Osteoblast (primary cell): Measurements from ENCODE around the gene CKAP2L. TPM values are rescaled to one million over a fixed set of nuclear protein-coding genes. Genes with fewer than 3 reads are reported as not detected.

ENCODE experiments used
- DNase-seq: peaks from one replicate; pipeline ENCODE4 v3.0.0; 2011; ENCODE audit warnings: low spot score, mixed read lengths; ENCODE audit not compliant: insufficient read length; ENCODE audit errors: missing footprints
- H2AFZ ChIP-seq: 2 replicates; pipeline ENCODE4 v1.6.0; 2011; ENCODE audit warnings: mild to moderate bottlenecking, low read length
- H3K27ac ChIP-seq: 2 replicates; pipeline ENCODE4 v1.5.1; 2011; ENCODE audit warnings: mild to moderate bottlenecking, low read depth, low read length, moderate library complexity
- H3K27me3 ChIP-seq: 2 replicates; pipeline ENCODE4 v1.6.0; 2012; ENCODE audit warnings: mild to moderate bottlenecking, control low read depth, inconsistent platforms, low read length, moderate library complexity; ENCODE audit not compliant: insufficient read depth
- H3K36me3 ChIP-seq: 2 replicates; pipeline ENCODE4 v1.5.1; 2011; ENCODE audit warnings: mild to moderate bottlenecking, low read length, control low read depth, moderate library complexity; ENCODE audit not compliant: insufficient read depth
- H3K4me1 ChIP-seq: 2 replicates; pipeline ENCODE4 v1.5.1; 2011; ENCODE audit warnings: mild to moderate bottlenecking, low read length, control low read depth, moderate library complexity; ENCODE audit not compliant: insufficient read depth
- H3K4me2 ChIP-seq: 2 replicates; pipeline ENCODE4 v1.6.0; 2011; ENCODE audit warnings: mild to moderate bottlenecking, low read length; ENCODE audit not compliant: insufficient read depth
- H3K4me3 ChIP-seq: fragments of 200-600 bp; sonication (generic); 3 replicates; pipeline ENCODE4 v1.5.1; 2012; ENCODE audit warnings: mild to moderate bottlenecking, low read length, inconsistent platforms; ENCODE audit not compliant: insufficient read depth
- H3K79me2 ChIP-seq: 2 replicates; pipeline ENCODE4 v1.6.0; 2012; ENCODE audit warnings: mild to moderate bottlenecking, low read length, control low read depth, inconsistent platforms; ENCODE audit not compliant: insufficient read depth
- H3K9me3 ChIP-seq: 2 replicates; pipeline ENCODE4 v1.5.1; 2011; ENCODE audit warnings: low read depth, low read length, control low read depth
- H4K20me1 ChIP-seq: 2 replicates; pipeline ENCODE4 v1.6.0; 2012; ENCODE audit warnings: mild to moderate bottlenecking, low read length, control low read depth; ENCODE audit not compliant: insufficient read depth
- total RNA-seq: library from RNA; depleted of rRNA; stranded (reverse); fragments of >200 nt; gene quantifications from 2 replicates; pipeline ENCODE4 v1.2.3, GENCODE V29; 2012
- TF ChIP-seq, protein P1 (sequence below): IDR thresholded peaks from 2 replicates; pipeline ENCODE4 v1.5.1; 2011; ENCODE audit warnings: mild to moderate bottlenecking, low read depth, low read length, moderate library complexity; ENCODE audit errors: extremely low read depth

The CKAP2L gene
- total RNA-seq, 1 donor, result 1.1 TPM

GRCh38 chr2:112756207-112756606, 8.2 kb downstream of the CKAP2L start:
- no peak overlapping the region for H3K4me3 ChIP-seq
- H4K20me1 ChIP-seq, result no peaks in the 10 kb centered on the region
- no peaks in the 10 kb centered on the region for H3K27me3 ChIP-seq
- H3K36me3 ChIP-seq, result peaks cover 27% of the 10 kb centered on the region
- TF ChIP-seq, protein P1, sequence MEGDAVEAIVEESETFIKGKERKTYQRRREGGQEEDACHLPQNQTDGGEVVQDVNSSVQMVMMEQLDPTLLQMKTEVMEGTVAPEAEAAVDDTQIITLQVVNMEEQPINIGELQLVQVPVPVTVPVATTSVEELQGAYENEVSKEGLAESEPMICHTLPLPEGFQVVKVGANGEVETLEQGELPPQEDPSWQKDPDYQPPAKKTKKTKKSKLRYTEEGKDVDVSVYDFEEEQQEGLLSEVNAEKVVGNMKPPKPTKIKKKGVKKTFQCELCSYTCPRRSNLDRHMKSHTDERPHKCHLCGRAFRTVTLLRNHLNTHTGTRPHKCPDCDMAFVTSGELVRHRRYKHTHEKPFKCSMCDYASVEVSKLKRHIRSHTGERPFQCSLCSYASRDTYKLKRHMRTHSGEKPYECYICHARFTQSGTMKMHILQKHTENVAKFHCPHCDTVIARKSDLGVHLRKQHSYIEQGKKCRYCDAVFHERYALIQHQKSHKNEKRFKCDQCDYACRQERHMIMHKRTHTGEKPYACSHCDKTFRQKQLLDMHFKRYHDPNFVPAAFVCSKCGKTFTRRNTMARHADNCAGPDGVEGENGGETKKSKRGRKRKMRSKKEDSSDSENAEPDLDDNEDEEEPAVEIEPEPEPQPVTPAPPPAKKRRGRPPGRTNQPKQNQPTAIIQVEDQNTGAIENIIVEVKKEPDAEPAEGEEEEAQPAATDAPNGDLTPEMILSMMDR, result no peak
- H3K79me2 ChIP-seq, result peaks cover 50% of the 10 kb centered on the region
- peak overlapping the region; percentile 21 for H2AFZ ChIP-seq
- H3K9me3 ChIP-seq, result no peaks in the 10 kb centered on the region
- H3K4me1 ChIP-seq, result peaks cover 20% of the 10 kb centered on the region
- H3K4me2 ChIP-seq, result no peak overlapping the region
- H3K27ac ChIP-seq, result no peak overlapping the region
- no peak for DNase-seq

- no peak overlapping the region for H3K27ac ChIP-seq
- peaks cover 27% of the 10 kb centered on the region for H3K36me3 ChIP-seq
- peaks cover 17% of the 10 kb centered on the region for H3K4me1 ChIP-seq
- H3K4me3 ChIP-seq, result no peak overlapping the region
- H3K79me2 ChIP-seq, result peaks cover 50% of the 10 kb centered on the region
- H3K4me2 ChIP-seq, result no peak overlapping the region
- DNase-seq, result no peak
- no peaks in the 10 kb centered on the region for H3K9me3 ChIP-seq
- H4K20me1 ChIP-seq, result no peaks in the 10 kb centered on the region
- H2AFZ ChIP-seq, result peak overlapping the region; percentile 21
- H3K27me3 ChIP-seq, result no peaks in the 10 kb centered on the region
- TF ChIP-seq, protein P1, result no peak
Measured at GRCh38 chr2:112755444-112755843, 9.0 kb downstream of the CKAP2L start.

GRCh38 chr2:112754564-112754963, 9.8 kb downstream of the CKAP2L start:
- H2AFZ ChIP-seq, result peak overlapping the region; percentile 47
- H3K36me3 ChIP-seq, result peaks cover 27% of the 10 kb centered on the region
- H3K79me2 ChIP-seq, result peaks cover 54% of the 10 kb centered on the region

DNA sequence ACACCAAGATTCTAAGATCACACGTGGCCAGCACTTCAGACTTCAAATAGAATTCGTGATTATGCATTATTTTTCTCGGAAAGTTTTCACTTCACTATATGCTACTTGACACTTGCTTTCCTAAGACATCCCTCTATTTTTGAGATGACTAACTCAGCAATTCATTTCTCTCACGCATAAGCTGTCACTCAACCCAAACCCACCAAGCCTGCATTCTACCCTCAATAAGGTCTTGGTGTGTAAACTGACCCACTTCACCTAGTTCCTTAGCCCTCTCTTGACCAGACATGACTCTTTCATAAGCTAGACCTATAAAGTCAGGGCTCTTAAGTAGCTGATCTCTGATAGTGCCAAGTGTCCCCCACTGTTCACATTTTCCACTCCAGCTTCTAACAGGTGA, 11.7 kb downstream of the CKAP2L start:
- H3K4me2 ChIP-seq, result peak overlapping the region; percentile 21
- DNase-seq, result no peak
- peaks cover 66% of the 10 kb centered on the region for H3K79me2 ChIP-seq
- H3K27ac ChIP-seq, result peak overlapping the region; percentile 89
- TF ChIP-seq, protein P1, result no peak
- no peaks in the 10 kb centered on the region for H4K20me1 ChIP-seq
- H2AFZ ChIP-seq, result peak overlapping the region; percentile 63
- no peaks in the 10 kb centered on the region for H3K9me3 ChIP-seq
- no peak overlapping the region for H3K4me3 ChIP-seq
- peaks cover 21% of the 10 kb centered on the region for H3K4me1 ChIP-seq
- H3K36me3 ChIP-seq, result peaks cover 27% of the 10 kb centered on the region
- no peaks in the 10 kb centered on the region for H3K27me3 ChIP-seq

More at GRCh38 chr2:112754564-112754963, 9.8 kb downstream of the CKAP2L start:
- DNase-seq, result no peak
- Histone ChIP-seq H3K27ac (no peak overlapping the region), H3K27me3 (no peaks in the 10 kb centered on the region), H3K4me1 (peaks cover 25% of the 10 kb centered on the region), H3K9me3 (no peaks in the 10 kb centered on the region), H4K20me1 (no peaks in the 10 kb centered on the region), H3K4me2 (no peak overlapping the region), H3K4me3 (no peak overlapping the region)
- TF ChIP-seq, protein P1, result no peak
